ENCODE measurements around the gene HS3ST4. TPM values are rescaled to one million over a fixed set of nuclear protein-coding genes. Genes with fewer than 3 reads are reported as not detected.

HS3ST4 gene
- total and polyA plus RNA-seq, 2 of the 8 experiments (the other 6 are each of a cell fraction or from before 2014, with no cell fraction given), result 1.9 to 3.3 TPM

GRCh38 chr16:25771812-25772568, 80.2 kb downstream of the HS3ST4 start:
- H4K8ac ChIP-seq (ENCODE audit: extremely low read depth, insufficient read depth, low read length), result no peak overlapping the region
- H3K27me3 ChIP-seq (replicated peaks in 1 of 4; ENCODE audit: control insufficient read depth in 3 of 4, extremely low read depth in 1 of 4, insufficient read depth in 3 of 4, low read length in 3 of 4), result no peaks in the 10 kb centered on the region
- H2AK5ac ChIP-seq (ENCODE audit: low read depth, low read length), result no peak overlapping the region
- H3K4me2 ChIP-seq (ENCODE audit: insufficient read depth in 1 of 2, low read depth in 2 of 2, low read length in 2 of 2), result no peak overlapping the region
- H3K23ac ChIP-seq (ENCODE audit: insufficient read length), result no peak overlapping the region
- H3K79me2 ChIP-seq (ENCODE audit: control insufficient read depth in 1 of 2, insufficient read depth in 2 of 2, low read length in 2 of 2), result no peaks in the 10 kb centered on the region
- H3K4ac ChIP-seq (replicated peaks; ENCODE audit: insufficient read length, low read depth, low read length), result no peak overlapping the region
- no peaks in the 10 kb centered on the region for H3K23me2 ChIP-seq (ENCODE audit: low read depth, low read length)
- H2BK120ac ChIP-seq (replicated peaks; ENCODE audit: low read depth, low read length), result no peak overlapping the region
- 88% methylated on average over 5 of the region's 5 CpGs; no CpG with 5 or more reads in 1 of the 2 experiments for WGBS, 2 experiments (ENCODE audit: extremely low coverage in 1 of 2, insufficient coverage in 1 of 2, insufficient read length in 1 of 2, insufficient replicate concordance in 2 of 2, low coverage in 1 of 2, low lambda C conversion rate in 2 of 2, missing lambda C conversion rate in 1 of 2)
- no peak overlapping the region for H2BK12ac ChIP-seq (ENCODE audit: low read depth, low read length)
- H3K9me3 ChIP-seq (ENCODE audit: insufficient read depth in 2 of 2, low read depth in 1 of 2, low read length in 1 of 2), result no peaks in the 10 kb centered on the region
- H3K56ac ChIP-seq (replicated peaks; ENCODE audit: insufficient read length, low read depth, low read length), result no peak overlapping the region
- DNase-seq (ENCODE audit: low read depth in 1 of 2, low spot score in 2 of 2), result no peak
- ChIA-PET POLR2A (ENCODE audit: partially characterized antibody) (interaction anchor here (1.0 kb wide), 1 partner anchor 7 kb away, joined by 3 read pairs; no protein-coding TSS in a partner anchor), CTCF (ENCODE audit: partially characterized antibody) (no interaction called here)
- FAIRE-seq, result no peak
- H3K9ac ChIP-seq (replicated peaks in 1 of 4; ENCODE audit: extremely low read depth in 1 of 4, low read depth in 3 of 4, low read length in 3 of 4), result no peak overlapping the region
- H4K20me1 ChIP-seq (replicated peaks in 1 of 2; ENCODE audit: control insufficient read depth in 1 of 2, insufficient read depth in 2 of 2, low read length in 2 of 2), result peaks cover 0 to 2% of the 10 kb centered on the region in 2 experiments
- H3K14ac ChIP-seq (ENCODE audit: insufficient read length), result no peak overlapping the region
- H3K4me1 ChIP-seq (replicated peaks in 1 of 4; ENCODE audit: control insufficient read depth in 3 of 4, insufficient read depth in 4 of 4, low read length in 3 of 4), result peaks cover 0 to 7% (median 1%) of the 10 kb centered on the region in 4 experiments; a peak in 1 of 7 replicates
- no peak overlapping the region for H2AFZ ChIP-seq (ENCODE audit: low read length)
- no peaks in the 10 kb centered on the region for H3K36me3 ChIP-seq (ENCODE audit: control insufficient read depth in 2 of 4, insufficient read depth in 4 of 4, low read length in 3 of 4)
- H2BK15ac ChIP-seq (ENCODE audit: low read length), result no peak overlapping the region
- H4K91ac ChIP-seq (replicated peaks; ENCODE audit: insufficient read length, low read length), result no peak overlapping the region
- H2BK5ac ChIP-seq (ENCODE audit: low read depth, low read length), result no peak overlapping the region
- no peak overlapping the region for H3K18ac ChIP-seq (ENCODE audit: extremely low read depth, low read length)
- H3K79me1 ChIP-seq (ENCODE audit: low read depth, low read length), result no peaks in the 10 kb centered on the region
- H4K5ac ChIP-seq (ENCODE audit: insufficient read length, low read depth, low read length), result no peak overlapping the region
- no peak overlapping the region for H3K4me3 ChIP-seq (ENCODE audit: extremely low read depth in 1 of 4, insufficient read depth in 2 of 4, low read depth in 3 of 4, low read length in 4 of 4)
- no peak overlapping the region for H3K27ac ChIP-seq (ENCODE audit: low read depth, low read length)
- H2BK20ac ChIP-seq (ENCODE audit: low read length), result no peak overlapping the region
- TF ChIP-seq ATF3 (IDR thresholded peaks at IDR 0.05; ENCODE audit: insufficient read depth, low read depth, low read length), result no peak
- no peak for TF ChIP-seq NANOG (IDR thresholded peaks at IDR 0.05; ENCODE audit: insufficient read depth, low read depth, low read length, poor library complexity, severe bottlenecking)
- no peak for TF ChIP-seq KDM4A (IDR thresholded peaks at IDR 0.05; ENCODE audit: low read depth, low read length, severe bottlenecking)
- no peak for TF ChIP-seq SP4 (IDR thresholded peaks at IDR 0.05; ENCODE audit: low read length)
- no peak for TF ChIP-seq RAD21 (IDR thresholded peaks at IDR 0.05 in 1 of 2, conservative IDR thresholded peaks at IDR 0.05 in 1 of 2; ENCODE audit: low read depth in 2 of 2, low read length in 2 of 2)
- TF ChIP-seq CEBPB (IDR thresholded peaks at IDR 0.05; ENCODE audit: low read depth, low read length), result no peak
- no peak for TF ChIP-seq HDAC2 (IDR thresholded peaks at IDR 0.05; ENCODE audit: borderline replicate concordance in 1 of 2, low read depth in 2 of 2, low read length in 2 of 2)
- TF ChIP-seq SIRT6 (IDR thresholded peaks at IDR 0.05; ENCODE audit: low read length), result no peak
- TF ChIP-seq EGR1 (IDR thresholded peaks at IDR 0.05; ENCODE audit: borderline replicate concordance, low read depth, low read length), result no peak
- TF ChIP-seq HDAC6 (IDR thresholded peaks at IDR 0.05; ENCODE audit: low read depth, low read length), result no peak
- no peak for TF ChIP-seq SUZ12 (IDR thresholded peaks at IDR 0.05; ENCODE audit: low read length)
- TF ChIP-seq CBX5 (IDR thresholded peaks at IDR 0.05; ENCODE audit: low read depth, low read length), result no peak
